Frontal cortex (tissue), 1 donor: ENCODE data around the gene OR52H1. TPM values are rescaled to one million over a fixed set of nuclear protein-coding genes. Genes with fewer than 3 reads are reported as not detected.

Experiments used
- total RNA-seq: library from RNA; depleted of rRNA; stranded (reverse); fragments of >200 nt; gene quantifications from one replicate; pipeline ENCODE4 v1.2.3, GENCODE V29; 2014

The OR52H1 gene
- total RNA-seq, 1 donor from 2014 or later: 0.41 TPM

Other genes with a start within 250 kb of the OR52H1 start
- gene OR51B4, start 246.6 kb downstream of the OR52H1 start, total RNA-seq: 0.41 TPM
- gene OR51B2, start 224.2 kb downstream of the OR52H1 start, total RNA-seq: 0.41 TPM
- gene OR51B5, start 205.0 kb downstream of the OR52H1 start, total RNA-seq: 0.82 TPM
- gene OR51B6, start 197.0 kb downstream of the OR52H1 start, total RNA-seq: not detected
- gene OR51M1, start 164.7 kb downstream of the OR52H1 start, total RNA-seq: not detected
- gene OR51Q1, start 126.4 kb downstream of the OR52H1 start, total RNA-seq: not detected
- not detected for gene OR51I1, start 107.0 kb downstream of the OR52H1 start, total RNA-seq
- gene OR51I2, start 99.2 kb downstream of the OR52H1 start, total RNA-seq: not detected
- gene OR52D1, start 59.9 kb downstream of the OR52H1 start, total RNA-seq: not detected
- gene UBQLN3, start 38.6 kb downstream of the OR52H1 start, total RNA-seq: under 0.01 TPM
- gene UBQLNL, start 31.8 kb downstream of the OR52H1 start, total RNA-seq: under 0.01 TPM
- not detected for gene OR52B6, start 32.3 kb upstream of the OR52H1 start, total RNA-seq
- gene TRIM6, start 48.1 kb upstream of the OR52H1 start, total RNA-seq: 0.41 TPM
- gene TRIM34, start 76.5 kb upstream of the OR52H1 start, total RNA-seq: 1.6 TPM
- gene TRIM5, start 136.5 kb upstream of the OR52H1 start, total RNA-seq: 4.5 TPM
- gene TRIM22, start 141.2 kb upstream of the OR52H1 start, total RNA-seq: 9.4 TPM
- gene OR56B1, start 187.9 kb upstream of the OR52H1 start, total RNA-seq: not detected
- gene OR52N4, start 205.7 kb upstream of the OR52H1 start, total RNA-seq: not detected
- gene OR52N5, start 234.8 kb upstream of the OR52H1 start, total RNA-seq: not detected
- not detected for gene OR52N1, start 242.7 kb upstream of the OR52H1 start, total RNA-seq